HepG2 (cell line): ENCODE measurements around the gene WDR62. TPM values are rescaled to one million over a fixed set of nuclear protein-coding genes. Genes with fewer than 3 reads are reported as not detected.

ENCODE experiments used
- ATAC-seq: fragments of 200-7000 bp; cut with Tn5 transposase; 3 replicates; pipeline ENCODE4 v1.9.1; 2020; ENCODE audit warnings: mild to moderate bottlenecking, moderate library complexity
- BruUV-seq: library from RNA; stranded (reverse); fragments of 400-500 nt; replicated peaks from 2 replicates; lab custom pipeline; 2021; lab: Mats Ljungman, UMichigan
- CTCF ChIA-PET: fragments of 300-600 bp; formaldehyde crosslinking; extraction: SDS; loops from one replicate; lab custom pipeline; 2021; ENCODE audit warnings: low total read pairs, inconsistent platforms, low intra/inter-chr PET ratio; lab: Yijun Ruan, JAX
- POLR2A ChIA-PET: fragments of 350-600 bp; sonication (Branson Sonifier 250); formaldehyde crosslinking; loops from one replicate; lab custom pipeline; 2020; ENCODE audit warnings: antibody characterized with exemption, inconsistent platforms; lab: Yijun Ruan, JAX
- DNase-seq: peaks from one replicate; pipeline ENCODE4 v3.0.0-alpha.2; 2015; ENCODE audit warnings: low spot score
- FAIRE-seq: peaks from 3 replicates; lab custom pipeline; 2011; peaks lifted over from hg19 to GRCh38; lab: Jason Lieb, UNC
- H2AFZ ChIP-seq: one replicate; pipeline ENCODE4 v1.6.1; 2011; ENCODE audit warnings: low read length, inconsistent platforms
- H3K27ac ChIP-seq: fragments of 300-600 bp; 3 replicates; pipeline ENCODE4 v1.8.0; 2011; ENCODE audit warnings: mixed run types, mild to moderate bottlenecking, mixed read lengths, low read length, inconsistent platforms; ENCODE audit not compliant: insufficient read depth; ENCODE audit errors: extremely low read length
- H3K27me3 ChIP-seq, 2 experiments: fragments of 200-600 bp in 1 of 2; 2 replicates in 1 of 2; 3 replicates in 1 of 2; pipeline versions ENCODE4 v1.6.0 to v1.8.0; 2011; ENCODE audit warnings: low read length in 2 of 2, mild to moderate bottlenecking in 2 of 2, moderate library complexity in 2 of 2, inconsistent platforms in 1 of 2; ENCODE audit not compliant: insufficient read depth in 2 of 2, control insufficient read depth in 1 of 2
- H3K36me3 ChIP-seq, 2 experiments: fragments of 200-600 bp in 1 of 2; replicated peaks in 1 of 2; 2 replicates in 1 of 2; 3 replicates in 1 of 2; pipeline versions ENCODE4 v1.5.1 to v1.8.0; 2011; ENCODE audit warnings: low read length in 2 of 2, inconsistent platforms in 1 of 2; ENCODE audit not compliant: insufficient read depth in 2 of 2, control insufficient read depth in 1 of 2
- H3K4me1 ChIP-seq: 2 replicates; pipeline ENCODE4 v1.5.1; 2012; ENCODE audit warnings: low read length, inconsistent platforms; ENCODE audit not compliant: insufficient read depth
- H3K4me2 ChIP-seq: 2 replicates; pipeline ENCODE4 v1.6.0; 2011; ENCODE audit warnings: low read depth, low read length, inconsistent platforms
- H3K4me3 ChIP-seq, 3 experiments: fragments of 200-600 bp in 1 of 3; sonication (generic), shearing (Covaris generic) in 1 of 3; replicated peaks in 1 of 3; 2 replicates each; pipeline ENCODE4 v1.5.1; 2011 to 2016; ENCODE audit warnings: low read length in 3 of 3, inconsistent platforms in 2 of 3, low read depth in 2 of 3, mild to moderate bottlenecking in 2 of 3, control low read depth in 1 of 3, mixed read lengths in 1 of 3; ENCODE audit not compliant: insufficient read depth in 1 of 3
- H3K79me2 ChIP-seq: one replicate; pipeline ENCODE4 v1.6.1; 2011; ENCODE audit warnings: low read length, inconsistent platforms; ENCODE audit not compliant: insufficient read depth
- H3K9ac ChIP-seq: 2 replicates; pipeline ENCODE4 v1.6.0; 2011; ENCODE audit warnings: mild to moderate bottlenecking, low read depth, low read length, inconsistent platforms; ENCODE audit not compliant: insufficient read depth
- H3K9me3 ChIP-seq: 2 replicates; pipeline ENCODE4 v1.5.1; 2012; ENCODE audit warnings: mild to moderate bottlenecking, low read length
- H4K20me1 ChIP-seq: 2 replicates; pipeline ENCODE4 v1.6.0; 2011; ENCODE audit warnings: inconsistent platforms, mild to moderate bottlenecking, low read length, moderate library complexity; ENCODE audit not compliant: insufficient read depth
- NR2C2 ChIP-seq: sonication (generic); formaldehyde crosslinking; IDR thresholded peaks from 2 replicates; pipeline ENCODE4 v1.4.0; 2020; ENCODE audit warnings: missing genetic modification reagents, mild to moderate bottlenecking, moderate library complexity, borderline replicate concordance
- NR2F6 ChIP-seq, 2 experiments: IDR thresholded peaks; 2 replicates each; pipeline ENCODE4 v1.6.1; 2016; ENCODE audit warnings: antibody characterized with exemption in 1 of 2, mild to moderate bottlenecking in 1 of 2
- PCBP1 ChIP-seq: fragments of 200-400 bp; formaldehyde crosslinking; IDR thresholded peaks from 2 replicates; pipeline ENCODE4 v1.6.1; 2017; ENCODE audit warnings: mild to moderate bottlenecking, low read depth, low read length, borderline replicate concordance
- ZBTB42 ChIP-seq: sonication (generic); formaldehyde crosslinking; IDR thresholded peaks from 2 replicates; pipeline ENCODE4 v1.5.0; 2020; ENCODE audit warnings: mild to moderate bottlenecking, missing genetic modification reagents
- ZNF747 ChIP-seq: sonication (generic); formaldehyde crosslinking; IDR thresholded peaks from 2 replicates; pipeline ENCODE4 v1.8.1; 2023; ENCODE audit warnings: missing genetic modification reagents, mild to moderate bottlenecking, borderline replicate concordance
- WGBS: methylation state at CpG from one replicate; pipeline ENCODE4 v1.1.6; 2017; ENCODE audit warnings: low lambda C conversion rate; 5-methylcytosine and 5-hydroxymethylcytosine counted together
- in situ Hi-C: cut with HindIII; loops from 2 replicates; pipeline ENCODE4 v1.10.0; 2017; ENCODE audit warnings: low pct_unique_long_range_greater_than_20kb; ENCODE audit not compliant: extremely low pct_ligation_motif_present
- intact Hi-C: fragments of 100-400 bp; cut with micrococcal nuclease; formaldehyde crosslinking; loops from one replicate; pipeline ENCODE4 v1.10.0; 2022; ENCODE audit not compliant: unreplicated experiment
- polyA plus RNA-seq, 8 experiments: library from polyadenylated mRNA; depleted of rRNA in 3 of 8; stranded (reverse) in 7 of 8; unstranded in 1 of 8; fragments of >200 nt; fragmentation: Illumina TruSeq in 4 of 8; extraction: Trizol in 4 of 8; gene quantifications; 2 replicates each; pipeline versions ENCODE4 v1.2.1 to v1.2.3, GENCODE V29; 2011 to 2016; ENCODE audit warnings: low read depth in 4 of 8, missing spikeins in 1 of 8, mixed read lengths in 1 of 8; ENCODE audit not compliant: insufficient read depth in 1 of 8
- total RNA-seq, 5 experiments: library from RNA; depleted of rRNA; stranded (reverse); fragments of >200 nt; fragmentation: Illumina TruSeq; extraction: Trizol; gene quantifications; 2 replicates each; pipeline ENCODE4 v1.2.3, GENCODE V29; 2016; ENCODE audit warnings: low read depth in 1 of 5

Gene WDR62
- total and polyA plus RNA-seq, 2 of the 13 experiments (the other 11 are each of a cell fraction or from before 2014, with no cell fraction given), result 5.8 to 12.5 TPM

DNA sequence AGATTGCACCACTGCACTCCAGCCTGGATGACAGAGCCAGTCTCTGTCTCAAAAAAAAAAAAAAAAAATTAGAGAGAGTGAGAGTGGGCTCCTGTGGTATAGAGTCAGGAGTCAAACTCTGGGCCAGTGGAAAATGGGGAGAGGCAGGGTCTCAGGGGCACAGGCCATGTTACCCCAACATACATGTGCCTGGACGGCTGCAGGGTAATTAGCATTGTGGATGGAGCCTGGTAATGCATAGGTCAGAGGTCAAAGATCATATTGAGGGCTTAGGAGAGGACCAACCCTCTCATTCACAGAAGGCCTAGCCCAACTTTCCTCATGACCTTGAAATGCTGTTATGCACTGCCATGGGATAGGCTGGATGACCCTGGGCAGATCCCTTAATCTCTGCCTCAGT, 29.2 kb upstream of the WDR62 start:
- FAIRE-seq, result no peak
- H3K27me3 ChIP-seq, result no peaks in the 10 kb centered on the region
- in situ Hi-C loops, result no loop called here

DNA sequence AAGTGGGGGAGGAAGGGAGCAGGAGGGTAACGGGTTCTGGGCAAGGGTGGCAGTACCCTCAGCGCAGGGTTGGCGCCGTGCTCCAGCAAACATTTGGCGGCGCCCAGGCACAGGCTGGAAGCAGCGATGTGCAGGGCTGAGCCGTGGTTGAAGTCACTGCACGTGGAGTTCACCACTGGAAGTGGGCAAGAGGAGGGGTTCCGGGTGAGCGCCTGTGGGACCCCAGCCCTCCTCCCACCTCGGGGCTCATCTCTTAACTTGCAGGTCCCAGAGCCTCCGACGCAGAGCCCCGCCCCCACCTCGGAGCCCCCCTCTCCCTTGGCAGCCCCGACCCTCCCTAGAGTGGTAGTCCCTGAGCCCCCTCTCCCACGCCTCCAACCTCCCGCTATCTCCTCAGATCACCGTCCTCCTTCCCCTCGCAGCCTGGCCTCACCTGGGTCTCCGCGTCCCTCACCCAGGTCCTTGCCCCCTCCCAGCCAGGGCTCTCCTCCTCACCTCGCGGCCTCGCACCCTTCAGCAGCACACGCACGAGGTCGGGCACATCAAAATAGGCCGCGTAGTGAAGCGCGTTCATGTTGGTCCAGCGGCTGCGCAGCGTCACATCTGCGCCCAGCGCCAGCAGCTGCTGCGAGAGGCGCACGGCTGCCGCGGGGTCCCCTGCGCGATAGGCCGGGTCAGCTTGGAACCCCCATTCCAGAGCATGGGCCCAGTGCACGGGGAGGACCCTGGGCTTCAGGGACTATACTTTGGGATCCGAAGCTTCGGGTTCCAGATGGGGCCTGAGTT, 28.4 kb upstream of the WDR62 start:
- 96% methylated on average over 46 of the region's 49 CpGs for WGBS
- H3K9me3 ChIP-seq, result no peaks in the 10 kb centered on the region
- H3K4me3 ChIP-seq, result no peak overlapping the region
- TF ChIP-seq ZBTB42 (CRISPR knock-in tag) (no peak), PCBP1 (0 out of 2 replicates have a peak, but pooled peaks have one; percentile 37)
- no peak overlapping the region for H2AFZ ChIP-seq
- no peaks in the 10 kb centered on the region for H3K79me2 ChIP-seq
- FAIRE-seq (no peak), ATAC-seq (no peak), DNase-seq (no peak)
- H3K27me3 ChIP-seq, result no peaks in the 10 kb centered on the region
- no peaks in the 10 kb centered on the region for H4K20me1 ChIP-seq
- intact Hi-C loops, result no loop called here
- peaks cover 6 to 9% of the 10 kb centered on the region in 2 experiments; a peak in 4 of 5 replicates for H3K36me3 ChIP-seq
- no peak overlapping the region for H3K27ac ChIP-seq
- POLR2A ChIA-PET, result no interaction called here
- in situ Hi-C loops, result no loop called here
- CTCF ChIA-PET, result no interaction called here
- H3K4me2 ChIP-seq, result no peak overlapping the region
- no TSS peak for BruUV-seq
- H3K9ac ChIP-seq, result no peak overlapping the region
- peaks cover 7% of the 10 kb centered on the region; the same call in 1 of the 2 replicates for H3K4me1 ChIP-seq

More for the DNA sequence above, 29.2 kb upstream of the WDR62 start:
- ChIA-PET POLR2A (no interaction called here), CTCF (no interaction called here)
- no peak overlapping the region for H3K9ac ChIP-seq
- H3K4me2 ChIP-seq, result no peak overlapping the region
- H3K9me3 ChIP-seq, result no peaks in the 10 kb centered on the region
- no peak overlapping the region for H3K27ac ChIP-seq
- intact Hi-C loops, result no loop called here
- no peak overlapping the region for H3K4me3 ChIP-seq
- ATAC-seq (no peak), DNase-seq (no peak)
- H3K36me3 ChIP-seq, result peaks cover 6 to 13% of the 10 kb centered on the region in 2 experiments; a peak in 4 of 5 replicates
- TF ChIP-seq NR2F6 (IDR thresholded peaks at IDR 0.05), result peak; percentile 45
- no peak for TF ChIP-seq NR2F6 (CRISPR knock-in tag; IDR thresholded peaks at IDR 0.05)
- 0 out of 2 replicates have a peak, but pooled peaks have one; percentile 44 for TF ChIP-seq NR2C2 (CRISPR knock-in tag)
- TF ChIP-seq ZNF747 (CRISPR knock-in tag), result no peak
- H4K20me1 ChIP-seq, result no peaks in the 10 kb centered on the region
- no peak overlapping the region for H2AFZ ChIP-seq
- no peaks in the 10 kb centered on the region for H3K79me2 ChIP-seq
- peaks cover 7% of the 10 kb centered on the region; the same call in 1 of the 2 replicates for H3K4me1 ChIP-seq
- no TSS peak for BruUV-seq
- 75% methylated on average over 1 of the region's 1 CpG for WGBS
